ENCODE measurements around the gene TRIP11.

DNA sequence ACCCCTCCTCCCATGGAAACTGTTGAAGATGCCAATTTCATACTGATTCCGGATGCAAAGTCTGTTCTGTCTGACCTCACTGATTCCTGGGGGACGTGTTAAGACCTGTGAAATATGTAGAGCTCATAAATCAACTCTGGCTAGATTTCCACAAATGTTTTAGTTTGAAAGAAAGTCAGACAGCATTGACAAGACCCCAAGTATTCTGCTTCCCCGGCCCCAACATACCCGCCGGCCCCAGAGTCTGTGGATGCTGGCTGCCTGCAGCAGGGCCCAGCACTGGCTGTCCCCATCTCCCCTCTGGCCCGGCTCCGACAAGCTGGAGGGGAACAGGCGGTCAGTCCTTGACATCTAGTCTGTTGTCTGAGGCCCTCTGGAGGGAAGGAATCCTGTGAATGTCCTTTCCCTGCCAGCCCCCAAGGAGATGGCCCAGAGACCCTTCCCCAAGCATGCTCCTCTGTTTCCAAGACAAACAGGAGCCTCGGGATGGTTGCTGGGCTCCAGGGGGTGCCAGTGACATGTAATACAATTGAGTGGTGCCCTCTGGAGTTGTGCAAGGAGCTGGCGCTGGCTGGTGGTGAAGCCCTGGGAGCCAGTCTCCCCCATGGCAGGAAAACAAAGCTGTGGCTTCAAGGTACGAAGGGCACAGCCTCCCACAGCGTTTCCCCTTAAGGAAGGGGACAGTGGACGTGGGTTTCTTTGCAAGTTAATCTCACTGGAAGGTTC lies 114.7 kb downstream of the TRIP11 start:
- TF ChIP-seq YY1 (IDR thresholded peaks at IDR 0.05; ENCODE audit: insufficient read depth, insufficient read length) (no peak), ZNF274 (IDR thresholded peaks at IDR 0.05; ENCODE audit: low read depth, low read length) (no peak)
